ENCODE data around the gene LRBA. TPM values are rescaled to one million over a fixed set of nuclear protein-coding genes. Genes with fewer than 3 reads are reported as not detected.

The LRBA gene
- total RNA-seq, 1 donor from 2014 or later, result 70.5 TPM

GRCh38 chr4:150874338-150875226 lies 140.5 kb downstream of the LRBA start:
- DNase-seq, result no peak

GRCh38 chr4:150867148-150867547 lies 147.9 kb downstream of the LRBA start:
- DNase-seq, result peak; percentile 49

DNA sequence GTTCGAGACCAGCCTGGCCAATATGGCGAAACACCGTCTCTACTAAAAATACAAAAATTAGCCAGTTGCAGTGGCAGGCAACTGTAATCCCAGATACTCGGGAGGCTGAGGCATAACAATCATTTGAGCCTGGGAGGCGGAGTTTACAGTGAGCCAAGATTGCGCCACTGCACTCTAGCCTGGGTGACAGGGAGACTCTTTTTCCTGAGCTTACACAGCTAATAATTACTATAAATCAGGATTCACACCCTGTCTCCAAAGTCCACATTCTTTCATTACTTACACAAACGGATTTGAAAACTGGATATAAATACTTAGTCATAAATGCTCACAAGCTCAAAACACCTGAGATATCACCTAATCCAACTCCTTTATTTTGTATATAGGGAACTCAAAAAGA lies 151.6 kb downstream of the LRBA start:
- DNase-seq, result no peak

DNA sequence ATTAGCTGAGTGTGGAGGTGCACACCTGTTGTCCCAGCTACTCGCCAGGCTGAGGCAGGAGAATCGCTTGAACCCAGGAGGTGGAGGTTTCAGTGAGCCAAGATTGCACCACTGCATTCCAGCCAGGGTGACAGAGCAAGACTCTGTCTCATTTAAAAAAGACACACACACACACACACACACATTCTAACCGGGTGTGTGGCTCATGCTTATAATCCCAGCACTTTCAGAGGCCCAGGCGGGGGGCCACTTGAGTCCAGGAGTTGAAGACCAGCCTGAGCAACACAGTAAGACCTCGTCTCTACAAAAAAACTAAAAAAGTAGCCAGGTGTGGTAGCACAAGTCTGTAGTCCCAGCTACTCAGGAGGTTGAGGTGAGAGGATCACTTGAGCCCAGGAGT lies 152.3 kb downstream of the LRBA start:
- no peak for DNase-seq

DNA sequence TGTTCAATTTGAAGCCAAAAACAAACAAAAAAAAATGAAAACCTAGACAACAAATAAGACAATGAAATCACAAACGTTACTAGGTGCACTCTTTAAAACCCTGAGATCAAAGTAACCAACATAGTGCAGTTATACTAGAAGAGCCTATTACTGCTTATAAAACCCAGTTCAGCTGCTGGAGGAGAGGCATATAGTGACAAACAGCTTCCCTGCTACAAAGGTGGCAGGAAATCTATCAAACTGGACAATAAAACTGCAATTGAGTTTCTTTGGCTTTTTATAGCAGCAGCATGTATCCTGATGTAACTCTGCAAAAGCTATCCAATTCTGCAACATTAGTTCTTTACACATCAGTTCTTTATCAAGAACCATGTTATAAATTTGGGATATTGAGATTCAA lies 155.6 kb downstream of the LRBA start:
- DNase-seq, result no peak

GRCh38 chr4:150855981-150856510 lies 159.0 kb downstream of the LRBA start:
- DNase-seq, result no peak

DNA sequence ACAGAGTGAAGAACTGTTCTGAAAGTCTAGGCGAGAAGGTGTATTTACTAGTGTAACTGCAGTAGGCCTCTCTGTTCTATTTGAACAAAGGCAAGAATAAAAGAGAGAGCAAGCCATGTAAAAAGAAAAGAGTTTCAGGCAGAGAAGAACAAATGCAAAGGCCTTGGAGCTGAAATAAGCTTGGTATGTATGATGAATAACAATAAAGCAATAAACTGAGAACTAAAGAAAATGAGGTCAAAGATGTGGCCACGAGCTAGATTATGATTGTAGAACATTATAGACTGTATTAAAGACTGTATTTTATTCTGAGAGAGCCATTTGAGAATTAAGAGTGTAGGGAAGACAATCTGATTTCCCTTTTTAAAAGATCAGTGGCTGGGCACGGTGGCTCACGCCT lies 160.5 kb downstream of the LRBA start:
- no peak for DNase-seq

DNA sequence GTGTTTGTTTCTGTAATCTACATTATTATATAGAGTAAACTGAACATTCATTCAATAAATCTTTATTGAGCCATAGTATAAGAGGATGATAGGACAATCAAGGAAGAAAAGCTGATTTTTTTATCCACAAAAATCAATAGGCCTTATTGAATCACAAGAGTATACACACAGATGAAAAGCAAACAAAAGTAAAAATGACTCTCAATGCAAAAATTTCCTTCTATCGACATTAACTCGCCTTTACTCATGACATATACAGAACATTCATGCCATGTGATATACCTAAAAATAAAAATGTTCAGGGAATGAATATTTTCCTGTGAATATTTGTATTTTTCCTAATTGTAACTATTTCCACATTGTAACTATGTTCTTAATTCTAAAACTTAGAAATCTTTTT lies 161.2 kb downstream of the LRBA start:
- no peak for DNase-seq

DNA sequence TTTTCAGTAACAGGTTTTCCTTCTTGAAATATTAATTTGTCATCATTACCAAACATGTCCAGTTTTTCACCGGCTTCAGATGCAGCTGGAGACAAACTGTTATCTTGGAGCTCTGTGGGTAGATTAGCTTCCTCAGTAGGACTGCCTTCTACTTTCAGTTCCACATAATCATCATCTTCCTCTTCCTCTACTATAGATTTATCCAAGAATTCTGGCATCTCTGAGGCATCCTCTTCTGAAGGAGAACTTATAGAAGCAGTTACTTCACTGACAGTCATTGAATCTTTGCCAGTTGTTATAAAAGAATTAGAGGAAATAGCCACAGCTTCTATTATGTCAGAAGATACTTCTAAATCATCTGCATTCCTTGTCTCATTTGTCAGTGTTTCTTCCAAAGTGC lies 162.9 kb downstream of the LRBA start:
- no peak for DNase-seq

GRCh38 chr4:150849016-150849415 lies 166.1 kb downstream of the LRBA start:
- DNase-seq, result no peak

- DNase-seq, result no peak
Observed at GRCh38 chr4:150828159-150828558, 186.9 kb downstream of the LRBA start.

DNA sequence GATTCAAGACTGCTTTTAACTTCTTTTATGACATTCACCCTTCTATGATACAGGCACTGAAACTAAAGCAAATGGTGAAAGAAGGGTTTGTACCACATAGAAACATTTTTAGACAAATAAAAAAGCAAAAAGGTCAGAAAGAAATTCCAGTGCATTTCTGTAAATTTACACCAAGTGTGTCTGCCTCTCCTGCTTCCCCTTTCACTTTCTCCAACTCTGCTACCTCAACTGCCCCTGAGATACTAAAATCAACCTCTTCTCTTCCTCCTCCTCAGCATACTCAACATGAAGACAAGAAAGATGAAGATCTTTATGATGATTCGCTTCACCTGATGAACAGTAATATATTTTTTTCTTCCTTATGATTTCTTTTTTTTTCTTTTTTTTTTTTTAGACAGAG lies 187.9 kb downstream of the LRBA start:
- DNase-seq, result no peak

- no peak for DNase-seq
Observed at GRCh38 chr4:150826306-150826705, 188.8 kb downstream of the LRBA start.

DNA sequence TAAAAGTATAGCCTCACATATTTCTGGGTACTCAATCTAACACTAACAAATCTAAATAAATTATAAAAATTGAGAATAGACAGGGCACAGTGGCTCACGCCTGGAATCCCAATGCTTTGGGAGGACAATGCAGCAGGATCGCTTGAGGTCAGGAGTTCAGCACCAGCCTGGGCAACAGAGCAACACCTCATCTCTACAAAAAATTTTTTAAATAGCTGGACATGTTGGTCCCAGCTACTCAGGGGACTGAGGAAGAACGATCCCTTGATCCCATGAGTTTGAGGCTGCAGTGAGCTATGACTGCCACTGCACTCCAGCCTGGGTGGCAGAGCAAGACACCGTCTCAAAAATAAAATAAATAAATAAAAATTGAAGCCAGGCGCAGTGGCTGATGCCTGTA lies 192.7 kb downstream of the LRBA start:
- DNase-seq, result no peak

GRCh38 chr4:150821641-150822040 lies 193.4 kb downstream of the LRBA start:
- DNase-seq, result no peak

GRCh38 chr4:150820409-150820808 lies 194.7 kb downstream of the LRBA start:
- no peak for DNase-seq

GRCh38 chr4:150818661-150819060 lies 196.4 kb downstream of the LRBA start:
- DNase-seq, result no peak

DNA sequence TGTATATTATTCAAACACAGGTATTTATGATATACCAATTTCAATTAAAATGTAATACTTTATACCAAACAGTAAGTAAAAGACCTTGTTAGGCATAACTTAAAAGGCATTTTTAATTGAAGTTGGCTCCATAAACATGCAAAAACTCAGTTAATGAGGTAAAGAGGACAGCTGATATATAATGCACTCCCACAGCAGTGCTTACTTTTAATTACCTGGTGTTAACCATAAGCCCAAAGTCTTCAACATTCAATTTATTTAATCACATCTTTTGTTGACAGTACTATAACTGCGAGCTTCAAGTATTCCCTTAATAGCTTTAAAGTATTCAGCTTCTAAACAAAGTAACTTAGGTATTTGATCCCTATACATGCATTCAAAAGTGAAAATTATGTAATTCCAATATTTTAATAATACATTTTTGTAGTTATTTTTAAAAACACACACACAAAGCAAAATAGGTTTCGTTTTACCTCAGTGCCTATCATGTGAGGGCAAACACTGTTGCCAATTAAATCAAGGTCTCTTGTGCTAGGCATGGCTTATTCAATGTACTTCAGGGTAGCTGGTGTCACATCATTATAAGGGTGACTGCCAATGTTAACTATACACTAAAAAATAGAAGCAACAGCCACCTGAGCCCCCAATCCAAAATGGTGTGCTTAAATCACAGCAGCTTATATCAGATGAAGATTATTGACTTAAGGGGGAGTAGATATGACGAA lies 197.1 kb downstream of the LRBA start:
- no peak for DNase-seq

DNA sequence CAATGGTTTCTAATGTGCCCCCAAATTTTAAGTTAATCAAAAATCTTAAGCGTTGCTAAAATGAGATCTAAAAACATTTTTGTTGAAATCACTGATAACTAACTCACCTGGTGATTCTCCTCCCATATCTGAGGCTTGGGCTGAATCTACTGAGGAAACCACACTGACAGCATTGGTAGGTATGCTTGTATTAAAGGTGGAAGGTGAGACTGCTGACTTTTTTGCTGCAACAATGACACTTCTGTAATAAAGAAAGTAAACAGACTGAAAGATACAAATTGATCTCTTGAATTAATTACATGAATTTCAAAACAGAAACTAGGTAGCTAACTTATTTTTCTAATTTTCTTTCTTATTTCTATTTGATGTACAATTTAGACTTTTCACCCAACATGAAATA lies 198.1 kb downstream of the LRBA start:
- no peak for DNase-seq

DNA sequence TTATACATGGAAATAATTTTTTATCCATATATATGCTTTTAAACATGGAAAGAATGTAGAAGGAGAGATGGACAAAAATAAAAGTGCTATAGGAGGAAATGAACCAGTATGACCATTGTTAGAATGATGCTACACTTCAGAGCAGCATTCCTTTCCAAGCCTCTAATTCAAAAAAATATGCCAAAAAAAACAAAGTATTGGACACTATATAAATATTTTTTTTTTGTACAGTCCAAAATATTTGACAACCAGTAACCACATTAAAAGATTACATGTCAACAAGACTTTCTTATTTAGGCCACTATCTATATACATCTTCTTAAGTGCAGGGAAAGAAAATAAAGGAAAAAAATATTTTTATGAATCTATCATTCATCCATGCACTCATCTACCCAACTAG lies 198.6 kb downstream of the LRBA start:
- no peak for DNase-seq

GRCh38 chr4:150814873-150815272 lies 200.2 kb downstream of the LRBA start:
- DNase-seq, result no peak

DNA sequence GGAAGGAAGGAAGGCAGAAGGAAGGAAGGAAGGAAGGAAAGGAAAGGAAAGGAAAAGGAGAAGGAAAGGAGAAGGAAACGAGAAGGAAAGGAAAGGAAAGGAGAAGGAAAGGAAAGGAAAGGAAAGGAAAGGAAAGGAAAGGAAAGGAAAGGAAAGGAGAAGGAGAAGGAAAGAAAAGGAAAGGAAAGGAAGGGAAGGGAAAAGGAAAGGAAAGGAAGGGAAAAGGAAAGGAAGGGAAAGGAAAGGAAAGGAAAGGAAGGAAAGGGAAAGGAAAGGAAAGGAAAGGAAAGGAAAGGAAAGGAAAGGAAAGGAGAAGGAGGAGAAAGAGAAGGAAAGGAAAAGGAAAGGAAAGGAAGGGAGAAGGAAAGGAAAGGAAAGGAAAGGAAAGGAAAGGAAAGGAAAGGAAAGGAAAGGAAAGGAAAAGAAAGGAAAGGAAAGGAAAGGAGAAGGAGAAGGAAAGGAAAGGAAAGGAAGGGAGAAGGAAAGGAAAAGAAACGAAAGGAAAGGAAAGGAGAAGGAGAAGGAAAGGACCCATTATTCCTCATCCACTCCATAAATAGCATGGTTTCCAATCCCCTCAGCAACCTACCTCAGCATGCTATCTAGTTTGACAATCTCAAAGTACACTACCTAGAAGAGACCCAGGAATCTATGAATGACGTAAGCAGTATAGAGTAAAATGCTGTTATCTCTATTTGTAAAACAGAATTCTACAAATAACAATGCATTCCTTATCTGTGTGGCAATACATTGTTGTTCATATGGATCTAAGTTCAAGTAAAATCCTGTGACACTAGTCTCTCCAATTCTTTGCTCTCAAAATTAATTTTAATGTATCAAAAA lies 209.7 kb downstream of the LRBA start:
- no peak for DNase-seq

- DNase-seq, result no peak
Observed at GRCh38 chr4:150801833-150802232, 213.3 kb downstream of the LRBA start.

Measured in skin of body (tissue), 2 donors.